ENCODE data around the gene RAB11FIP4. TPM values are rescaled to one million over a fixed set of nuclear protein-coding genes. Genes with fewer than 3 reads are reported as not detected.
A peak's percentile ranks its signal among the peaks of the same experiment; 100 is the strongest.

Gene RAB11FIP4
- total and polyA plus RNA-seq, 2 experiments from 2014 or later, result 0.22 to 0.40 TPM

GRCh38 chr17:31549525-31550388 is 158.3 kb downstream of the RAB11FIP4 start:
- peak overlapping the region; percentile 71 for H3K27ac ChIP-seq
- H3K4me2 ChIP-seq (ENCODE audit: unreplicated experiment), result peak overlapping the region; percentile 92
- no peaks in the 10 kb centered on the region for H3K9me3 ChIP-seq (ENCODE audit: low read depth)
- no peaks in the 10 kb centered on the region for H3K79me2 ChIP-seq (ENCODE audit: insufficient read depth)
- no peaks in the 10 kb centered on the region for H3K27me3 ChIP-seq (replicated peaks; ENCODE audit: insufficient read depth)
- TF ChIP-seq EZH2 (IDR thresholded peaks at IDR 0.05; ENCODE audit: insufficient read depth, poor library complexity, severe bottlenecking) (no peak), EZH2phosphoT487 (IDR thresholded peaks at IDR 0.05; ENCODE audit: insufficient read depth, low read depth) (no peak)
- peak overlapping the region; percentile 82 for H3K9ac ChIP-seq
- 0 to 2% methylated on average over 45 to 80 of the region's 105 CpGs for WGBS, 2 experiments (ENCODE audit: low coverage in 1 of 2, low lambda C conversion rate in 2 of 2, missing lambda C conversion rate in 2 of 2)
- peak overlapping the region; percentile 92 for H2AFZ ChIP-seq
- 0 out of 2 replicates have a peak, but pooled peaks cover 6% of the 10 kb centered on the region for H3K4me1 ChIP-seq (ENCODE audit: insufficient read depth)
- H3K9me2 ChIP-seq (ENCODE audit: insufficient read depth), result no peaks in the 10 kb centered on the region
- peaks cover 19% of the 10 kb centered on the region; the same call in 1 of the 2 replicates for H3F3A ChIP-seq (ENCODE audit: insufficient read depth)
- H3K4me3 ChIP-seq, result peak overlapping the region; percentile 92
- in situ Hi-C loops (cut with MboI), result loop anchor here (5.0 kb wide), 1 partner anchor 293 kb away; no protein-coding TSS in a partner anchor
- H4K20me1 ChIP-seq (ENCODE audit: insufficient read depth), result no peaks in the 10 kb centered on the region
- peak; percentile 93 for DNase-seq
- no peaks in the 10 kb centered on the region for H3K36me3 ChIP-seq (ENCODE audit: low read depth)

- Histone ChIP-seq H3K27ac (peak overlapping the region; percentile 69), H3K4me3 (peak overlapping the region; percentile 92), H4K20me1 (ENCODE audit: insufficient read depth) (no peaks in the 10 kb centered on the region), H3K9me2 (ENCODE audit: insufficient read depth) (no peaks in the 10 kb centered on the region), H3K27me3 (replicated peaks; ENCODE audit: insufficient read depth) (no peaks in the 10 kb centered on the region), H3K9ac (peak overlapping the region; percentile 75), H3K9me3 (ENCODE audit: low read depth) (no peaks in the 10 kb centered on the region), H3K79me2 (ENCODE audit: insufficient read depth) (no peaks in the 10 kb centered on the region), H2AFZ (peak overlapping the region; percentile 42), H3K4me2 (ENCODE audit: unreplicated experiment) (peak overlapping the region; percentile 92), H3F3A (ENCODE audit: insufficient read depth) (peaks cover 19% of the 10 kb centered on the region; the same call in 1 of the 2 replicates), H3K36me3 (ENCODE audit: low read depth) (no peaks in the 10 kb centered on the region), H3K4me1 (ENCODE audit: insufficient read depth) (0 out of 2 replicates have a peak, but pooled peaks cover 6% of the 10 kb centered on the region)
- TF ChIP-seq EZH2 (IDR thresholded peaks at IDR 0.05; ENCODE audit: insufficient read depth, poor library complexity, severe bottlenecking), result no peak
- in situ Hi-C loops (cut with MboI), result loop anchor here (5.0 kb wide), 1 partner anchor 292 kb away; no protein-coding TSS in a partner anchor
- WGBS, 2 experiments (ENCODE audit: low coverage in 1 of 2, low lambda C conversion rate in 2 of 2, missing lambda C conversion rate in 2 of 2), result 19 to 20% methylated on average over 17 of the region's 17 CpGs
- peak; percentile 59 for DNase-seq
Observed at GRCh38 chr17:31550389-31551056, 159.0 kb downstream of the RAB11FIP4 start.

GRCh38 chr17:31552568-31552967 is 161.1 kb downstream of the RAB11FIP4 start:
- DNase-seq, result no peak
- 81 to 90% methylated on average over 3 of the region's 3 CpGs for WGBS, 2 experiments (ENCODE audit: low coverage in 1 of 2, low lambda C conversion rate in 2 of 2, missing lambda C conversion rate in 2 of 2)
- H2AFZ ChIP-seq, result no peak overlapping the region
- H3K4me1 ChIP-seq (ENCODE audit: insufficient read depth), result 0 out of 2 replicates have a peak, but pooled peaks cover 6% of the 10 kb centered on the region
- in situ Hi-C loops (cut with MboI), result loop anchor here (5.0 kb wide), 1 partner anchor 290 kb away; no protein-coding TSS in a partner anchor
- peaks cover 14% of the 10 kb centered on the region; the same call in 1 of the 2 replicates for H3F3A ChIP-seq (ENCODE audit: insufficient read depth)
- no peaks in the 10 kb centered on the region for H3K9me2 ChIP-seq (ENCODE audit: insufficient read depth)
- no peaks in the 10 kb centered on the region for H3K36me3 ChIP-seq (ENCODE audit: low read depth)
- no peak overlapping the region for H3K27ac ChIP-seq
- H3K79me2 ChIP-seq (ENCODE audit: insufficient read depth), result no peaks in the 10 kb centered on the region
- no peaks in the 10 kb centered on the region for H3K9me3 ChIP-seq (ENCODE audit: low read depth)
- no peak overlapping the region for H3K9ac ChIP-seq
- no peaks in the 10 kb centered on the region for H4K20me1 ChIP-seq (ENCODE audit: insufficient read depth)
- no peaks in the 10 kb centered on the region for H3K27me3 ChIP-seq (replicated peaks; ENCODE audit: insufficient read depth)
- no peak overlapping the region for H3K4me2 ChIP-seq (ENCODE audit: unreplicated experiment)
- no peak overlapping the region for H3K4me3 ChIP-seq
- no peak for TF ChIP-seq EZH2phosphoT487 (IDR thresholded peaks at IDR 0.05; ENCODE audit: insufficient read depth, low read depth)
- no peak for TF ChIP-seq EZH2 (IDR thresholded peaks at IDR 0.05; ENCODE audit: insufficient read depth, poor library complexity, severe bottlenecking)

- no peak overlapping the region for H2AFZ ChIP-seq
- H4K20me1 ChIP-seq (ENCODE audit: insufficient read depth), result no peaks in the 10 kb centered on the region
- H3K9ac ChIP-seq, result no peak overlapping the region
- no peak overlapping the region for H3K4me2 ChIP-seq (ENCODE audit: unreplicated experiment)
- no peak for TF ChIP-seq EZH2phosphoT487 (IDR thresholded peaks at IDR 0.05; ENCODE audit: insufficient read depth, low read depth)
- no peak for TF ChIP-seq EZH2 (IDR thresholded peaks at IDR 0.05; ENCODE audit: insufficient read depth, poor library complexity, severe bottlenecking)
- H3K36me3 ChIP-seq (ENCODE audit: low read depth), result no peaks in the 10 kb centered on the region
- H3K9me2 ChIP-seq (ENCODE audit: insufficient read depth), result no peaks in the 10 kb centered on the region
- no peak for DNase-seq
- in situ Hi-C loops (cut with MboI), result loop anchor here (5.0 kb wide), 1 partner anchor 289 kb away; no protein-coding TSS in a partner anchor
- no peak overlapping the region for H3K27ac ChIP-seq
- H3K27me3 ChIP-seq (replicated peaks; ENCODE audit: insufficient read depth), result no peaks in the 10 kb centered on the region
- no peaks in the 10 kb centered on the region for H3K9me3 ChIP-seq (ENCODE audit: low read depth)
- WGBS, 2 experiments (ENCODE audit: low coverage in 1 of 2, low lambda C conversion rate in 2 of 2, missing lambda C conversion rate in 2 of 2), result 92 to 98% methylated on average over 5 of the region's 5 CpGs
- 0 out of 2 replicates have a peak, but pooled peaks cover 6% of the 10 kb centered on the region for H3K4me1 ChIP-seq (ENCODE audit: insufficient read depth)
- H3K4me3 ChIP-seq, result no peak overlapping the region
- H3K79me2 ChIP-seq (ENCODE audit: insufficient read depth), result no peaks in the 10 kb centered on the region
- 0 out of 2 replicates have a peak, but pooled peaks cover 7% of the 10 kb centered on the region for H3F3A ChIP-seq (ENCODE audit: insufficient read depth)
Observed at GRCh38 chr17:31553506-31553905, 162.0 kb downstream of the RAB11FIP4 start.
